Retinal pigment epithelial cell (primary cell): ENCODE results near the gene ATP9A.
"Not testable (repeated sequence)": the region's sequence is repeated elsewhere in the genome, so short reads cannot be mapped to it uniquely, and the experiment has no call there.

Experiments used
- DNase-seq: peaks from one replicate; pipeline ENCODE4 v3.0.0-alpha.2; 2010; ENCODE audit warnings: low read depth
- H3K4me3 ChIP-seq: 2 replicates; pipeline ENCODE4 v1.5.1; 2011; ENCODE audit warnings: mild to moderate bottlenecking, low read length, control low read depth, moderate library complexity
- TF ChIP-seq, protein P1 (sequence below): conservative IDR thresholded peaks from 2 replicates; pipeline ENCODE4 v1.5.1; 2011; ENCODE audit warnings: low read depth, low read length, control low read depth, inconsistent platforms

The ATP9A gene

DNA sequence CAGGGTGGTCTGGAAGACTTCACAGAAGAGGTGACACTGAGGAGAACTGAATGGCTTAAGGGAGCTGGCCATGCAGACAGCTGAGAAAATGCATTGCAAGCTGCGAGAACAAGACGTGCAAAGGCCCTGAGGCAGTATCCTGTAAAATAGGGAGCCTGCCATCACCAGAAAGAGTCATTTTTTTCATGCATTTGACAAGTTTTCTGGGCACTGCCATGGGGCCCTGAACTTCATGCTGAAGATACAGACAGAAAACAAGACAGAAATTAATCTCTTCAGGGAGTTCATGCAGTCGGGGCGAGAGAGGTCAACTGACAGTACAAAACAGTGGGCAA, 196.8 kb downstream of the ATP9A start:
- DNase-seq, result no peak
- no peak overlapping the region for H3K4me3 ChIP-seq
- TF ChIP-seq, protein P1, sequence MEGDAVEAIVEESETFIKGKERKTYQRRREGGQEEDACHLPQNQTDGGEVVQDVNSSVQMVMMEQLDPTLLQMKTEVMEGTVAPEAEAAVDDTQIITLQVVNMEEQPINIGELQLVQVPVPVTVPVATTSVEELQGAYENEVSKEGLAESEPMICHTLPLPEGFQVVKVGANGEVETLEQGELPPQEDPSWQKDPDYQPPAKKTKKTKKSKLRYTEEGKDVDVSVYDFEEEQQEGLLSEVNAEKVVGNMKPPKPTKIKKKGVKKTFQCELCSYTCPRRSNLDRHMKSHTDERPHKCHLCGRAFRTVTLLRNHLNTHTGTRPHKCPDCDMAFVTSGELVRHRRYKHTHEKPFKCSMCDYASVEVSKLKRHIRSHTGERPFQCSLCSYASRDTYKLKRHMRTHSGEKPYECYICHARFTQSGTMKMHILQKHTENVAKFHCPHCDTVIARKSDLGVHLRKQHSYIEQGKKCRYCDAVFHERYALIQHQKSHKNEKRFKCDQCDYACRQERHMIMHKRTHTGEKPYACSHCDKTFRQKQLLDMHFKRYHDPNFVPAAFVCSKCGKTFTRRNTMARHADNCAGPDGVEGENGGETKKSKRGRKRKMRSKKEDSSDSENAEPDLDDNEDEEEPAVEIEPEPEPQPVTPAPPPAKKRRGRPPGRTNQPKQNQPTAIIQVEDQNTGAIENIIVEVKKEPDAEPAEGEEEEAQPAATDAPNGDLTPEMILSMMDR, result no peak

DNA sequence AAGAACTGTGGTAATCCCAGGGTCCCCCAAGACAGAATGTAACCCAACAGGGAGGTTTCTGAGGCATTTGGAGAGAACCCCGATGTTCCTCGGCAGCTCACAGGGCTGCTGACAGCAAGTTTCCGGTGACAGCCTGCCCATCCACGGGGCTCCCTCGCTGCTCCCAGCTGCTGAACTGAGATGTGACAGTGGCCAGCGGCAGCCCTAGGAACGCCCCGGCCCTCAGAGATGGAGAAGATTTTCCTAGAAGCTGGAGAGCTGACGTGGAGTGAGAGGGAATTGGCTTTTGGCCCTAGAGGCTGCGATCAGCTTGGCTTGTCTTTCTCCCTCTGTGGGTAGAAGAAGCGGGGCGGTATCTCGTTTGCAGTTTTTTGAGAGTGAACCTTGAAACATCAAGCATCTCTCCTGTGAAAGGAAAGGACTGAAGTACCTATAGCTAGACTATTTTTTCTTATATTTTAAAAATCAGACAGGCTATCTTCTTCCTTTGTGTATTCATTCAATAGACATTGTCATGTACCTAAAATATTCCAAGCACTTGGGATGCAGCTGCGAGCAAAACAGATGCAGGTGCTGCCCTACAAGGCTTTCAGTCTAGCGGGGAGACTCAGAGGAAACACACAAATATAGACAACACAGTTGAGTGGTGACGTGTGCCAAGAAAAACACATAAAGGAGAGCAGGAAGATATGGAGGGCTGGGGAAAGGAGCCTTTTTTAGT, 197.3 kb downstream of the ATP9A start:
- TF ChIP-seq, protein P1, result no peak
- H3K4me3 ChIP-seq, result no peak overlapping the region
- no peak for DNase-seq

DNA sequence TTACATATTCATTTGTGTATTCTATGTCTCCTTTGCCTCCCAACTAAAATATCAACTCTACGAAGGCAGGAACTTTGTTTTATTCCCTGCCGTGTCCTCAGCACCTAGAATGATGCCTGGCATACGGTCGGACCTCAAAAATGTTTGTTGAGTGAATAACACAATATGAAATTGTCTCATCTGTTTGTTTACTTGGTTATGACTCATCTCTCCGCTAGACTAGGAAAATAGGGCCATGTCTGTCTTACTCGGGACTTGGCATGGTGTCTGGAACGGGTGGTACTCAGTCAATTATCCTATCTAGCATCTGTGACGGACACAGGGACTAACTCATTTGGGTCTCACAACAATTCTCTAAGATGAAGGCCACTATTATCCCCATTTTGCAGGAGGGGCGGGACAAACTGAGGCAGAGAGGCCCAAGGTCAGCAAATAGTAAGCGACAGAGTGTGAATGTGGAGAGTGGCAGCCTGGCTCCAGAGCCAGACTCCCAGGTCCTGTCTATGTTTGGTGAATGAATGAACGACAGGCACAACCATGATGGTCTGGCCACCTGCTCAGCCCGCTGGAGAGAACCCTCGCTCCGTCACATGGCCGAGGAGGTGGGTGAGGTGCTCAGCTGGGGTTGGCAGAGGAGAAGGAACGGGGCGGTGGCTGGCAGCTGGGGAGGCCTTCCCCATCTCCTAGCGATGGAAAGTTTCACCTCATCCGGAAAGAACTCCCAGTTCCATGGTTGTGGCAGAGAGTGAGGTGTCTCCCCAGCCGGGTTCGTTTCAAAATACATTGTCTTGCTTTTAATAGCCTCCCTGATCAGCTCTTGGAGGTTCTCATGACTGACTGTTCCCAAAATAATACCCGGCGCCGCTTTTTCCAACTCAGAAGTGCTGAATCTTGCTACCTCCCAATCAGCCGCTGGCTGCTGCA, 198.1 kb downstream of the ATP9A start:
- TF ChIP-seq, protein P1, result no peak
- no peak overlapping the region for H3K4me3 ChIP-seq
- DNase-seq, result no peak

DNA sequence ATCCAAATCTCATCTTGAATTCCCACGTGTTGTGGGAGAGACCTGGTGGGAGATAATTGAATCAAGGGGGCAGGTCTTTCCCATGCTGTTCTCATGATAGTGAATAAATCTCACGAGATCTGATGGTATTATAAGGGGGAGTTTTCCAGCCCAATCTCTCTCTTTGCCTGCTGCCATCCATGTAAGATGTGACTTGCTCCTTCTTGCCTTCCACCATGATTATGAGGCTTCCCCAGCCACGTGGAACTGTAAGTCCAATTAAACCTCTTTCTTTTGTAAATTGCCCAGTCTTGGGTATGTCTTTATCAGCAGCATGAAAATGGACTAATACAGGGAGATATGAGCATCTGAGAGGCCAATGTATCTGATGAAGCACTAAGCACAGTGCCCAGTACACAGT, 199.7 kb downstream of the ATP9A start:
- DNase-seq, H3K4me3 ChIP-seq: not testable (repeated sequence)

DNA sequence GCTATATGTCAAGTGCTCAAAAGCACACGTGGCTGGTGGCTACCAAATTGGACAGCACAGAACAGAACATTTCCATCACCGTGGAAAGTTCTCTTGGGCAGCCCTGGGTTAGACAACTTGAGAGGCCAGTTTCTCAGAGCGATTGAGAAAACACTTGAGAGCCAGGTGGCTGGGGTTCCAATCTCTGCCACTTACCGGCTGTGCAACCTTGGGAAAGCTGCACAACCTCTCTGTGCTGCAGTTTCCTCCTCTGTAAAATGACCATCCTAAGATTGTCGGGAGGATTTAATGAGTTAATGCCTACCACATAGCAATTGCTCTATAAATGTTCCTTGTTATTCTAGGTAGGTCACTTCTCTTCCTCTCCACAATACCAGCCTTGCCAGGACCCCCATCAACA, 200.6 kb downstream of the ATP9A start:
- no peak overlapping the region for H3K4me3 ChIP-seq
- TF ChIP-seq, protein P1, result no peak
- no peak for DNase-seq

DNA sequence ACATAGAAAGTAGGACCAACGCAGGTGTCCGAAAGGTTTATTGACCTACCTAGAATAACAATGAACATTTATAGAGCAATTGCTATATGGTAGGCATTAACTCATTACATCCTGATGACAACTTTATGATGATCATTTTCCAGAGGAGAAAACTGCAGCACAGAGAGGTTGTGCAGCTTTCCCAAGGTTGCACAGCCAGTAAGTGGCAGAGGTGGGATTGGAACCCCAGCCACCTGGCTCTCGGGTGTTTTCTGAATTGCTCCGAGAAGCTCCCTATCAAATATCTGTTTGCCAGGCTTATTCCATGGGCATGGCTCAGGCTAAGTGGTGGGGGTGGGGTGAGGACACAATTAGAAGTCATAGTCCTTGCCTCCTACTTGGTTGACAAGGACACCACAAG, 201.6 kb downstream of the ATP9A start:
- TF ChIP-seq, protein P1, result no peak
- DNase-seq, result no peak
- no peak overlapping the region for H3K4me3 ChIP-seq

DNA sequence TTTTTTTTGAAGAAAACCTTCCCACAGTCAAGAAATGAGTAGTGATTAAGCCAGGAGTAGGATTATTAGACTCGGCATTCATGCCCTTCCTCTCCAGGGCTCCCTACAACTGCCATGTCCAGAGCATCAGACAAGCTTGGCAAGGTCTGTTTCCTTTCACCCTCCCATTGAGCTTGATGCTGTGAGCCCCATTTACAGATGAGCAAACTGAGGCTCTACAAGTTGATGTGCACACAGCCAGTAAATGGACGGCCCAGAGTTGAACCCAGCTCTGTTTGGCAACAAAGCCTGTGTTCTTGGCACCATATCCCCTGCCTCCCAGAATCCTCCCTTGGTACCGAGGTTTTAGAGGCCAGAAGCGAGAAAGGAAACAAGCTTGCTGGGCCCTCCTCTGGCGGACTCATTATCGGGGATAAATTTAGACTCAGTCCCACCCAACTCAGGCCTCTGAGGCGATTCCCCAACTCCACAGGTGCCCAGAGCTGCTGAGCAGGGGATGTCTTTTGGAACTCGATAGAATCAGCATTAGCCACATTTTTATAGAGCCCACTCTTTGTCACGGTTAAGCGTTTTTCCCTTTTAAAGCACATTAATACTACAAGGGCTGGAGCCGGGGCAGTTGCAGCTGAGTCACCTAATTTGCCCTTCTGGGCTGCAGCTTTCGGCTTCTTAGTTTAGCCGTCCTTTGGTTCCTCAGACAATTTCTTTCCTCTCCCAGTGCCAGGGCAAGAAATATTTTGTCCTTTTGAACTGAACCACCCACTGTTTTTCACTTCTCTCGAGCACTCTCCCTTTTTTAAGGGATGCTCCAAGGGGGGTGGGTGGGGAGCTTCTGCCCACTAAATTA, 202.7 kb downstream of the ATP9A start:
- no peak overlapping the region for H3K4me3 ChIP-seq
- TF ChIP-seq, protein P1, result no peak
- DNase-seq, result no peak
